Breast epithelium (tissue), 3 donors: ENCODE data around the gene HS6ST3.

Experiments used
- CTCF ChIP-seq, 3 donors: fragments of 450-650 bp; IDR thresholded peaks; one replicate each; pipeline ENCODE4 v1.5.1; 2016 to 2017; ENCODE audit warnings: antibody characterized with exemption in 3 of 3, mild to moderate bottlenecking in 3 of 3, moderate library complexity in 3 of 3
- POLR2A ChIP-seq: fragments of 450-650 bp; IDR thresholded peaks from one replicate; pipeline ENCODE4 v1.6.1; 2016; ENCODE audit warnings: antibody characterized with exemption, mild to moderate bottlenecking, moderate library complexity
- POLR2AphosphoS5 ChIP-seq, 3 donors: sonication (generic); formaldehyde crosslinking; IDR thresholded peaks; one replicate each; pipeline ENCODE4 v1.6.1; 2017; ENCODE audit warnings: antibody characterized with exemption in 3 of 3

GRCh38 chr13:96726651-96727050, 636.7 kb downstream of the HS6ST3 start:
- TF ChIP-seq CTCF (IDR thresholded peaks at IDR 0.05) (no peak), POLR2A (no peak), POLR2AphosphoS5 (IDR thresholded peaks at IDR 0.05) (no peak)
